Activated naive CD4-positive, alpha-beta T cell treated with anti-CD3 and anti-CD28 coated beads for 36 hours (primary cell): ENCODE data around the gene ADORA1. TPM values are rescaled to one million over a fixed set of nuclear protein-coding genes. Genes with fewer than 3 reads are reported as not detected.

Experiments
- CTCF ChIA-PET: fragments of 350-600 bp; sonication (Branson Sonifier 250); formaldehyde crosslinking; loops from one replicate; lab custom pipeline; 2021; ENCODE audit warnings: antibody characterized with exemption; lab: Charles Lee
- DNase-seq: peaks from one replicate; pipeline ENCODE4 v3.0.0-alpha.2; 2020
- H3K27ac Mint-ChIP-seq: one replicate; pipeline ENCODE4 v1.8.0; 2021; ENCODE audit warnings: mild to moderate bottlenecking, mixed read lengths
- H3K27me3 Mint-ChIP-seq: one replicate; pipeline ENCODE4 v1.8.0; 2021; ENCODE audit warnings: low read depth, mixed read lengths
- H3K36me3 Mint-ChIP-seq: one replicate; pipeline ENCODE4 v1.8.0; 2021; ENCODE audit warnings: low read depth, mixed read lengths
- H3K4me1 Mint-ChIP-seq: one replicate; pipeline ENCODE4 v1.8.0; 2021; ENCODE audit warnings: low read depth, mixed read lengths
- H3K4me3 Mint-ChIP-seq: one replicate; pipeline ENCODE4 v1.8.0; 2021; ENCODE audit warnings: mild to moderate bottlenecking, moderate library complexity, mixed read lengths
- H3K9me3 Mint-ChIP-seq: one replicate; pipeline ENCODE4 v1.8.0; 2021; ENCODE audit warnings: mixed read lengths
- intact Hi-C: fragments of 100-400 bp; cut with micrococcal nuclease; formaldehyde crosslinking; loops from one replicate; pipeline ENCODE4 v1.15.1; 2023
- total RNA-seq, 2 experiments: library from RNA; stranded (reverse); gene quantifications; one replicate each; pipeline ENCODE4 v1.2.3, GENCODE V29; 2021

The ADORA1 gene
- total RNA-seq, 2 experiments from 2014 or later, result not detected

DNA sequence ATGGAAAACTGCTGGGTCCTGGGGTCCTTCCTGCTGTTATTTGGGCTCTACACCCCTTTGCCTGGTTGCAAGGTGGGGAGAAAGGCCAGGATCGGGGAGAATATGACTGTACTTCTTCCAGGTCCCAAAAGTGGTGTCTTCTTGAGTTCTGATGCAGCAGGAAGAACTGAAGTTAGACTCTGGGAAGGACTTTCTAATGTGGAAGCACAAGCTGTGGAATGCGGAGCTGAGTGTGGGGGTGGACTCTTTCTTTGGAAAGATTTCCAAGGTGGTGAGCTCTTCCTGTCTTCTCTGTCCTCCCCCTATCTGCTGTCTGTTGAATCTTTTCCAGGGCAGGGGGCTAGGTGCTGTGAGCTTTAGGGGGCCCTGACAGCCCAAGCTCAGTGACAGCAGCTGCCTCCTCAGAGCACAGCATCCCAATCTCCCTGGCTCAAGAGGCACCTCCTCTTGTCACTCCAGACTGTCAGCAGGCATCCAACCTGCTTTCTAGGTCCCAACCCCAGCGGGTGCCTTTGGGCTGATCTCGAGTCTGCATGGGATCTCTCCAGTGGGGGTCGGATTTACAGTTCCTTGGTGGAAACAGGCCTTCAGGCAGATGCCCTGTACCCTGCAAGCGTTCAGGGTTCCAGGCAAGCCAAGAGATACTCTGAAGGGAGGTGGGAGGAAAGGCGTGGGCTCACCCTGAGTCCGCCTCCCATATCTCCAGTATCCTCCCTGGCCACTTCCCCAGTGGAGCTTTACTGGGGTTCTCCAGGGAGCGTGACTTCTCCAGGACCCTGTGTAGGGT lies 23.2 kb downstream of the ADORA1 start:
- intact Hi-C loops, result no loop called here
- Mint-ChIP-seq H3K4me1 (no peaks in the 10 kb centered on the region), H3K9me3 (no peaks in the 10 kb centered on the region), H3K4me3 (no peak overlapping the region), H3K36me3 (no peaks in the 10 kb centered on the region), H3K27me3 (no peaks in the 10 kb centered on the region), H3K27ac (no peak overlapping the region)
- CTCF ChIA-PET, result no interaction called here
- no peak for DNase-seq

DNA sequence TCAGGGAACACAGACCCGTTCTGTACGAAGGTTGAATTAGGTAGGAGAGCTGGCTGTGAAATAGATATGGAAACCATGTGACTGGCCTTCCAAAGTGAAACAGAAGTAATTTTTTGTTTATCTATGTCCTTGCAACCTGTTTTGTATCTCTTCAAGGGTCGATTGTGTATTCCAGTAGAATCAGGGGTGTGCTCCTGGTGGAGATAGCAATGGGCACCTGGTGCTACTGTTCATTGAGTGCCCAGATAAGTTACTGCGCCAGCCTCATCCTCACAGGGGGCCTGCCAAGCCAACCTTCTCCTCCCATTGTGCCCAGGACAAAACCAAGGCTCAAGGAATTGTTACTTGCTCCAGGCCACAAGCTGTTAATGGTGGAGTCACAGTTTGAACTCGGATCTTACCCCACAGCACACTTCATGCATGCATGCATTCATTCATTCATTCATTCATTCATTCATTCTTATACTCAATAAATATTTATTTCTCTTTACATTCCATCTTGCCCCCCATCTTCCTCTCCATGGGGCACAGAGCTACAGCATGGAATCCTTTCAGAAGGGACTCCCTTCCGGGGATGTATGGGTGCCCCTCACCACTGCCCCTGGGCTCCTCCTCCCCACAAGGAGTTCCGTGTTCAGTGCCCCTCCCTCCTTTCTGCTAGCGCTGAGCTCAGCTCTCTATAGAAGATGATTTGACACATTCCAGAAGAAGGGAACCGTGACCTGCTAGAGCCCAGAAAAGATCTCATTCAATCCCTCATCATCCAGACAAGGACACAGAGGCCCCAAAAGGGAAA lies 24.0 kb downstream of the ADORA1 start:
- Mint-ChIP-seq H3K27ac (no peak overlapping the region), H3K9me3 (no peaks in the 10 kb centered on the region), H3K27me3 (no peaks in the 10 kb centered on the region), H3K4me1 (no peaks in the 10 kb centered on the region), H3K4me3 (no peak overlapping the region), H3K36me3 (no peaks in the 10 kb centered on the region)
- intact Hi-C loops, result no loop called here
- CTCF ChIA-PET, result no interaction called here
- DNase-seq, result no peak

DNA sequence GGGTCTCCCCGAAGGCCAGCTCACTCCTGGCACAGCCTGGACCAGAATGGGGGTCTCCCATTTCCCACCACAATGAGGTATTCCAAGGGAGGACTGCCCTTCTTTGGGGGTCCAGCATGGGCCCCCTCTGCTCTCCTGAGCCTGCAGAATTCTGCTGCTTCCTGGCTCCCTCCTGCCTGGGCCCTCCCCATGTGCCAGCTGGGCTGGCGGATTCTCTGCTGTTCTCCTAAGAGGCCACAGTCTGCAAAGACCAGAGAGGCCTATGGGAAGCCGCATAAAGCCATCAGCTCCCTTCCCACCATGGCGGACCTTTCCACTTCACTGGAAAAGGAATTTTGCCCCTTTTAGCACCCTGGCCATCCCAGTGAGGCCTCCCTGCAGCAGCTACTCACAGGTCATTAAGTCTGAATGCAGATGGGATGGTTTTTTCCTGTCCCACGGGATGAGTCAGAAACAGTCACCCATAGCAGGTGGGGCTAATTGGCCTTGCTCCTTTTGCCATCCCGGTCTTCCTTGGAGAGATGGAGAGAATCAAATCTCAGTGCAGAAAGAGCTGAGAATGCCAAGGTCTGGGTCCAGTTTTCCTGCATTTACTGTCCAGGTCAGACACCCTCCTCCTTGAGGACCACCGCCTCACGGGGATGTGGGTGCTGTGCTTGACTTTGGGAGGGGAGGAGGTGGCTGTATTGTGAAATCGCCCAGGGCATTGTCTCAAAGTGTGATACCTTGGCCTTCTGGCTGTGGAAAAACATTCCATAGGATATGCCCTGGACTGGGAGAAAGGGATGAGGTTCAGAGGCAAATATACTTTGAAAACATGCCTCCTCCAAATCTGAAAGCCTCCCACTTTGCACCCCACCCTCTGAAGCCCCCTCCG lies 24.9 kb downstream of the ADORA1 start:
- Mint-ChIP-seq H3K9me3 (no peaks in the 10 kb centered on the region), H3K4me1 (no peaks in the 10 kb centered on the region), H3K27ac (no peak overlapping the region), H3K4me3 (no peak overlapping the region), H3K36me3 (no peaks in the 10 kb centered on the region), H3K27me3 (no peaks in the 10 kb centered on the region)
- intact Hi-C loops, result no loop called here
- CTCF ChIA-PET, result no interaction called here
- no peak for DNase-seq

DNA sequence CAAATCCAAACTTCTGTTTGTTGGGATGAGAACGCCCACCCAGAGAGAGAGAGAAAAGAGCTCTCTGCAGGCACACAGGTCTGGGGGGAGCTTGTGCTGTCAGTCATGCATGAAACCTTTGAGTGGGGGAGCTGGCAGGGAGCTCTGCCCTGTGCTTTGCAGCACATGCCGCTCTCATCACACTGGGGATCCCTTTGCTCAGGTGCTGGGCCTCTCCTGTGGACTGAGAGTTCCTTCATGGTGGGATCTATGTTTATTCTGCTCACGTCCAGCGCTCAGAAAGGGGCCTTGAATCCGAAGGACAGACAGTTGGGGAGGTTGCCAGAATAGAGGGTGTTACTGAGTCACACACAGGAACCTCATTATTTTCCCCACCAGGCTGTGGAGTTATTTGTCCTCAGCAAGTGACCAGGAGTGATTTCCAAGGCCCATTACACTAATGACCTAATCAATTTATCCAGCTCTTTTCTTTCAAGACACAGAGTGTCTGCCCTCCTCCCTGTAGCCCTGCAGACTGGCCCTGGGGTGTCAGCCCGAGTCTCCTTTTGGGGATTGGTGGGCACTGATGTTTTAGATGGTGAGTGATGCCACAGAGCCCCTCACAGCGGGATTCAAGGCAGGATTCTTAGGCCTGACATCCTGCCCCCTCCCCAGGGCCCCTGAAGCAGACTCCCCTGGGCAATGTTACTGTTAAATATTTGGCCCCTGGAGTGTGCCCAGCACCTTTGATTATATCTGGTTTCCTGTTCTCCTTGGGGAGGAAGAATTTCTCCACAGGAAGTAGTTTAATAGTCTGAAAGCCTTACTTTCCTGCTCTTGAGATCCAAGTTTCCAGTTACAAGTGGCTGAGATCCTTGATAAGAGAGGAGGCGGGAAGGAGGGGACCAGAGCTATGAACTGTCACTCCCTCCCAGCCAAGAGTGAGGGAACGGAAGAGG lies 25.8 kb downstream of the ADORA1 start:
- no peaks in the 10 kb centered on the region for H3K4me1 Mint-ChIP-seq

DNA sequence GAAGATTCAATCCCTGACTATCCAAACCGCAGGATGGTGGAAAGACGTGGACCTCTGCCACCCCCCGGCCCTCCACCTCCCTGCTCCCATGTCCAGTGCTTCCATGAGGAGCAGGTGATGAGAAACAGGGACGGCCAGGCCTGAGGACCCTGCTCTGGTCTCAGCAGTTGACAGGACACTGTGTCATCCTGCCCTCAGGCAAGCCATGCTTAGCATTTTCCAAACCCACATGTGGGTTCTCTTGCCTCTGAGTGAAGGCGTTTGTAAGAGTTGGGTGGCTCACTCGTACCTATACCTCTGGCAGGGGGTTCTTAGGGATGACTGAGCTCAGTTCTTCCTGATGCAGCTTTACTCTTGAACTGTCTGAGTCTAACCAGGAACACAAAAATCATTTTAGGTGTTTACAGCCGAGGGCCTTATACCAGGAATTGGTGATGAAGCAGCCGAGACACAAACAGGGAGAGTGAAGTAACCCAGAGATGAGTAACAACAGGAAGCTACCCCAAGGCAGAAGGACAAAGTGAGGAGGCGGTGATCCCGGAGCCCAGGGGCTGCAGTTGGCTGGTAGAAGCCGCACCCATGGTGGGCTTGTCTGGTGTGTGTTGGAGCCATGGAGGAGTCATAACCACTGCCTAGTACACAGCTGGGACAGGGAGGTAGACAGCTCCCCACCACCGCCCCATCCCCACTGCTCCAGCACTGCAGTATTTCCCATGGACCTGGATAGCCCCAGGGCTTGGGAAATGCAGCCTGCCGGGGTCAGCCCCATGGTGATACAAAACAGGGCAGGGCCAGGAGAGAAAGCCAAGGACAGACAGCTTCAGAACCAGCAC lies 26.7 kb downstream of the ADORA1 start:
- Mint-ChIP-seq H3K27me3 (no peaks in the 10 kb centered on the region), H3K36me3 (no peaks in the 10 kb centered on the region), H3K9me3 (peaks cover 2% of the 10 kb centered on the region), H3K4me3 (no peak overlapping the region), H3K4me1 (no peaks in the 10 kb centered on the region), H3K27ac (no peak overlapping the region)
- intact Hi-C loops, result no loop called here
- CTCF ChIA-PET, result interaction anchor here (1.3 kb wide), 1 partner anchor 19 kb away, joined by 5 read pairs; no protein-coding TSS in a partner anchor
- DNase-seq, result no peak

More for the DNA sequence above, 25.8 kb downstream of the ADORA1 start:
- CTCF ChIA-PET, result interaction anchor here (1.3 kb wide), 1 partner anchor 19 kb away, joined by 5 read pairs; no protein-coding TSS in a partner anchor
- Mint-ChIP-seq H3K9me3 (peaks cover 1% of the 10 kb centered on the region), H3K4me3 (no peak overlapping the region), H3K36me3 (no peaks in the 10 kb centered on the region), H3K27me3 (no peaks in the 10 kb centered on the region), H3K27ac (no peak overlapping the region)
- intact Hi-C loops, result no loop called here
- DNase-seq, result no peak

DNA sequence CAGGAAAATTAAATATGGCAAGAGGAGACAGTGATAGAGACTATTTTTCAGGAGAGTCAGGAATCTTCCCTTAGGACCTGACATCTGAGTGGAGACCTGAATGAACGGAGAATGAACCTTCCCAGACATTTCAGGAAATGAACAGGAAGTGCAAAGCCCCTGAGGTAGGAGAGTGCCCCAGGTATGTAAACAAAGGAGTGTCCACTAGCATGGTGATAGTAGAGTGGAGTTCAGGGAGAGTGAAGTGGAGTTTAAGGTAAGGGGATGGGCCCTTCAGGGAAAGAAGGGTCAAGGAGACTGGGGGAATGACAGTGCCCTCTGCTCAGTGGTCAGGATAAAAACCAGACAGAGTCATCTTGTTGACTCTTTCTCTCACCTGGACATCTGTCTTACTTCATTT lies 28.8 kb downstream of the ADORA1 start:
- no peaks in the 10 kb centered on the region for H3K36me3 Mint-ChIP-seq
- intact Hi-C loops, result no loop called here
- DNase-seq, result no peak
- no peaks in the 10 kb centered on the region for H3K4me1 Mint-ChIP-seq
- H3K4me3 Mint-ChIP-seq, result no peak overlapping the region
- CTCF ChIA-PET, result no interaction called here
- H3K27ac Mint-ChIP-seq, result no peak overlapping the region
- peaks cover 2% of the 10 kb centered on the region for H3K9me3 Mint-ChIP-seq
- no peaks in the 10 kb centered on the region for H3K27me3 Mint-ChIP-seq

DNA sequence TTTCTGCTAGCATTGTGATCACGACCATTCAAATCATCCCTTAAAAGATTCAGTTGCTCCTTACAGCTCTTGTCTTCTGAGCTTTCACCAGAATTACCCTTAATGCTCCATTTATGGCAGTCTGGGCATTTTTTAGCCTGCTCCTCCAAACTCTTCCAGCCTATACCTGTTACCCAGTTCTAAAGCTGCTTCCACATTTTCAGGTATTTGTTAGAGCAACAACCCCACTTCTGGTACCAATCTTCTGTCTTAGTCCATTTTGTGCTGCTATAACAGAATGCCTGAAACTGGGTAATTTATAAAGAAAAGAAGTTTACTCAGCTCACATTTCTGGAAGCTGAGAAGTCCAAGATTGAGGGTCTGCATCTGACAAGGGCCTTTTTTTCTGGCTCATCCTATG lies 30.9 kb downstream of the ADORA1 start:
- no peak overlapping the region for H3K4me3 Mint-ChIP-seq
- H3K27ac Mint-ChIP-seq, result no peak overlapping the region
- no peak for DNase-seq
- peaks cover 2% of the 10 kb centered on the region for H3K9me3 Mint-ChIP-seq
- H3K4me1 Mint-ChIP-seq, result no peaks in the 10 kb centered on the region
- CTCF ChIA-PET, result interaction anchor here (0.6 to 0.8 kb wide), 2 partner anchors 14 to 205 kb away, joined by 4 to 5 read pairs; no protein-coding TSS in a partner anchor
- no peaks in the 10 kb centered on the region for H3K36me3 Mint-ChIP-seq
- intact Hi-C loops, result no loop called here
- H3K27me3 Mint-ChIP-seq, result peaks cover 5% of the 10 kb centered on the region

DNA sequence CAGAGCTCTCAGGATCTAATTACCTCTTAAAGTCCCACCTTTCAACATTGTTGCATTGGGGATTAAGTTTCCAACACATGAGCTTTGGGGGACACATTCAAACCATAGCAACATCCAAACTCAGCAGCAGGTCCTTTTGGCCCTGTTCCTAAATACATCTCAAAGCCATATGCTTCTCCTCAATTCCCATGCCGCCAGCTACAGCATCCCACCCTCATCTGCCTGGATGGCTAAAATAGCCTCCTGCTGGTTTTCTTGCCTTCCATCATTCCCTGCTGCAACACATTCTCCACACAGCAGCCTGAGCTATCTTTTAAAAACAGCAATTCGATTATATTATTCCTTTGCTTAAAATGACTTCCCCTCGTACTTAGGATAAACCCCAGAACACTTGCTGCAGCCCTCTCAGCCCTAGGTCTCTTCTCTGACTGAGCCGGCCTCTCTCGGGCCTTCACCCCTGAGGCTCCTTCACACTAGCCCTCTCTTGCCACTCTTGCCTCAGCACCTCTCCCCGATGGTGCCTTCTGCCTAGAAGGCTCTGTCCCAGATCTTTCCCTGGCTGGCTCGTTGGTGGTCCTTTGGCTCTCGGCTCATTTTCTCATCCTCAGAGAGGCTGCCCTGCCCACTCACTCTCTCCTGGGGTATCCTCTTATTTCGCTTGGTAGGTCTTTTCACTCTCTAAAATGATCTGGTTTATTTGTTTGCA lies 31.6 kb downstream of the ADORA1 start:
- no peak for DNase-seq
- intact Hi-C loops, result no loop called here
- Mint-ChIP-seq H3K4me1 (no peaks in the 10 kb centered on the region), H3K9me3 (peaks cover 2% of the 10 kb centered on the region), H3K27ac (no peak overlapping the region), H3K36me3 (no peaks in the 10 kb centered on the region), H3K4me3 (no peak overlapping the region), H3K27me3 (peaks cover 5% of the 10 kb centered on the region)
- CTCF ChIA-PET, result interaction anchor here (0.8 kb wide), 1 partner anchor 13 kb away, joined by 4 read pairs; no protein-coding TSS in a partner anchor

DNA sequence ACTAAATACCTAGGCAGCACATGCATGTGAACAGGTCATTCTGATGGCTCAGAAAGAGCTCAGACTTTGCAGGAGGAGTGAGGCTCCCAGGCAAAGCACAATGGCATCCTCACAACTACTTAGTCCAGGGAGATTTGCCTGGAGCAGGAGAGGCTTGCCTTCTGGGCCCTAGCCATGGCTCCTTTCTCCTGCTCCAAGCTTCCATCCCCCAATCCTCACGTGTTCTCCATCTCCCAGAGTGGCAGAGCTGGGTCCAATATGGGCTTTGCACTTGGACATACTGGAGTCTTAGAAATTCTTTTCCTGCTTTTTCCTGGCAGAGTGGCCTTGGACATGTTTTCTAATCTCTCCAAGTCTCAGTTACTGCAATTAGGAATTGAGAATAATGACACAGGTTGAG lies 32.3 kb downstream of the ADORA1 start:
- DNase-seq, result no peak
- Mint-ChIP-seq H3K9me3 (peaks cover 2% of the 10 kb centered on the region), H3K4me1 (no peaks in the 10 kb centered on the region), H3K27me3 (peaks cover 5% of the 10 kb centered on the region), H3K4me3 (no peak overlapping the region), H3K36me3 (no peaks in the 10 kb centered on the region), H3K27ac (no peak overlapping the region)
- intact Hi-C loops, result no loop called here
- CTCF ChIA-PET, result no interaction called here

DNA sequence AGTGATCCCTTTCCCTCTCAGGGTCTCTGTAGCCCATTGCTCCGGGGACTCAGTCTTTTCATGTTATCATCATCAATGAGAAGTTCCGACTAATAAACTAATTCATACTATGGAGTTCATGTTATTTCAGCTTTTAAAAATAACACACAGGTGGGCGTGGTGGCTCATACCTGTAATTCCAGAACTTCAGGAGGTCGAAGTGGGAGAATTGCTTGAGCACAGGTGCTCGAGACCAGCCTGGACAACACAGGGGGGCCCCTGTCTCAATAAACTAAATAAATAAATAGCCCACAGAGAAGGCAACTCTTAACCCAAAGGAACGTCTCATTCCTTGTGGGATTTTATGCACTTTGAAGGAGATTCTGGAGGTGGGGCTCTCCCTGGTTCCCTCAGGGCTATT lies 33.6 kb downstream of the ADORA1 start:
- Mint-ChIP-seq H3K4me3 (no peak overlapping the region), H3K27ac (no peak overlapping the region), H3K9me3 (peaks cover 2% of the 10 kb centered on the region), H3K36me3 (no peaks in the 10 kb centered on the region), H3K27me3 (peaks cover 5% of the 10 kb centered on the region), H3K4me1 (no peaks in the 10 kb centered on the region)
- CTCF ChIA-PET, result interaction anchor here (0.7 to 1.2 kb wide), 2 partner anchors 12 to 38 kb away, joined by 3 read pairs; no protein-coding TSS in a partner anchor
- DNase-seq, result no peak
- intact Hi-C loops, result no loop called here
